Adrenal gland (tissue), 19 donors: ENCODE data around the gene TBC1D7. TPM values are rescaled to one million over a fixed set of nuclear protein-coding genes. Genes with fewer than 3 reads are reported as not detected.

Experiments used
- DNase-seq, 7 donors: peaks; one replicate each; pipeline ENCODE4 v3.0.0-alpha.2; 2019 to 2020
- H3K27ac ChIP-seq, 5 donors: fragments of 200-600 bp; sonication (generic) in 4 of 5; 1 replicate in 3 of 5; 2 replicates in 2 of 5; pipeline versions ENCODE4 v1.5.1 to v1.8.0; 2016 to 2020; ENCODE audit warnings: mild to moderate bottlenecking in 1 of 5
- H3K27me3 ChIP-seq: fragments of 200-600 bp; 2 replicates; pipeline ENCODE4 v1.8.0; 2021
- H3K36me3 ChIP-seq, 2 donors: fragments of 200-600 bp; replicated peaks in 1 of 2; 1 replicate in 1 of 2; 2 replicates in 1 of 2; pipeline versions ENCODE4 v1.5.1 to v1.8.0; 2018 to 2022
- H3K4me1 ChIP-seq, 2 donors: fragments of 200-600 bp; replicated peaks in 1 of 2; 1 replicate in 1 of 2; 2 replicates in 1 of 2; pipeline versions ENCODE4 v1.5.1 to v1.8.0; 2018 to 2021
- H3K4me3 ChIP-seq, 4 donors: fragments of 200-600 bp; sonication (generic) in 3 of 4; one replicate each; pipeline ENCODE4 v1.5.1; 2016 to 2018
- H3K9me3 ChIP-seq, 3 donors: fragments of 200-600 bp; sonication (generic) in 1 of 3; replicated peaks in 1 of 3; 1 replicate in 2 of 3; 2 replicates in 1 of 3; pipeline versions ENCODE4 v1.5.1 to v1.8.0; 2016 to 2021
- CTCF ChIP-seq, 6 experiments: fragments of 450-650 bp in 4 of 6; fragments of 200-600 bp in 2 of 6; sonication (generic) in 1 of 6; IDR thresholded peaks; 1 replicate in 5 of 6; 2 replicates in 1 of 6; pipeline versions ENCODE4 v1.5.1 to v1.8.0; 2016 to 2021; ENCODE audit warnings: antibody characterized with exemption in 6 of 6, mild to moderate bottlenecking in 2 of 6, moderate library complexity in 1 of 6
- POLR2A ChIP-seq, 2 donors: fragments of 450-650 bp; IDR thresholded peaks; one replicate each; pipeline ENCODE4 v1.6.1; 2017; ENCODE audit warnings: antibody characterized with exemption in 2 of 2, mild to moderate bottlenecking in 2 of 2, moderate library complexity in 1 of 2
- WGBS, 4 donors: extraction: QIAGEN DNeasy Blood & Tissue Kit in 2 of 4; methylation state at CpG; one replicate each; pipeline versions ENCODE4 v1.1.5 to v1.1.7; 2013 to 2017; 5-methylcytosine and 5-hydroxymethylcytosine counted together
- intact Hi-C, 2 donors: fragments of 100-400 bp; cut with DNase I; formaldehyde crosslinking; loops; one replicate each; pipeline versions ENCODE4 v1.14.1 to v1.15.0; 2022 to 2023
- long read RNA-seq, 10 donors: library from polyadenylated mRNA in 3 of 10; unstranded in 2 of 10; stranded (forward) in 1 of 10; transcript quantifications; one replicate each; pipeline ENCODE4 v2.0.0 and lab custom pipeline, GENCODE V29; 2021 to 2026
- polyA plus RNA-seq, 3 donors: library from polyadenylated mRNA; stranded (reverse); fragments of 200-250 nt in 2 of 3; fragments of 350-450 nt in 1 of 3; fragmentation: Illumina TruSeq in 1 of 3; extraction: RNeasy Lipid Tissue Mini Kit (QIAGEN cat#74804) in 1 of 3; gene quantifications; one replicate each; pipeline ENCODE4 v1.2.3, GENCODE V29; 2013 to 2014
- total RNA-seq, 9 donors: library from RNA; depleted of rRNA in 4 of 9; stranded (reverse); fragments of >200 nt in 4 of 9; fragments of 120-200 nt in 1 of 9; fragmentation: NEBNext Ultra II Directional in 1 of 9; extraction: Animal tissue kit (Norgen Biotek cat#: 25700) in 1 of 9; gene quantifications; one replicate each; pipeline versions ENCODE4 v1.1.0 to v1.2.4, GENCODE V29; 2013 to 2023
- donor health status: healthy with polysubstance abuse.
- donor health status: Bipolar disorder and iron deficiency.
- donor health status: DM: yes; HTN: yes; CAD: no.
- donor health status: DM: no; HTN: no; CAD: no.
- donor health status: DM: no; HTN: no; CAD: no.
- donor health status: DM: yes; HTN: yes; CAD: no.

Gene TBC1D7
- total RNA-seq: 10 to 100 TPM in 7 of 9 donors, 1 to 10 TPM in 2; 8.0 to 23.0 (median 12.4) TPM
- 10 to 100 TPM in 1 of 3 donors, 1 to 10 TPM in 2; 8.3 to 13.0 (median 8.9) TPM for polyA plus RNA-seq
- long read RNA-seq, donor 1, partial matches to known transcripts: 0 of 6 reads
- long read RNA-seq, donor 1, other reads (novel, unspliced or antisense): 0 of 6 reads
- long read RNA-seq, donor 2: 0 reads
- long read RNA-seq, donor 3, partial matches to known transcripts: 0 of 6 reads
- long read RNA-seq, donor 3, other reads (novel, unspliced or antisense): 0 of 6 reads
- long read RNA-seq, donor 4, partial matches to known transcripts: 2 of 11 reads
- long read RNA-seq, donor 4, other reads (novel, unspliced or antisense): 5 of 11 reads
- long read RNA-seq, donor 5, transcript TBC1D7-202 (8 exons, 1,116 nt): major isoform, 5 of 17 reads
- long read RNA-seq, donor 5, partial matches to known transcripts: 0 of 17 reads
- long read RNA-seq, donor 5, other reads (novel, unspliced or antisense): 10 of 17 reads
- long read RNA-seq, donor 6, partial matches to known transcripts: 1 of 10 reads
- long read RNA-seq, donor 6, other reads (novel, unspliced or antisense): 5 of 10 reads
- long read RNA-seq, donor 7, partial matches to known transcripts: 0 of 2 reads
- long read RNA-seq, donor 7, other reads (novel, unspliced or antisense): 0 of 2 reads
- long read RNA-seq, donor 8, partial matches to known transcripts: 0 of 7 reads
- long read RNA-seq, donor 8, other reads (novel, unspliced or antisense): 0 of 7 reads
- long read RNA-seq, donor 9, partial matches to known transcripts: 0 of 4 reads
- long read RNA-seq, donor 9, other reads (novel, unspliced or antisense): 0 of 4 reads
- long read RNA-seq, donor 10, partial matches to known transcripts: 0 of 3 reads
- long read RNA-seq, donor 10, other reads (novel, unspliced or antisense): 0 of 3 reads

- H3K9me3 ChIP-seq: no peaks in the 10 kb centered on the region
- H3K36me3 ChIP-seq: peaks cover 0 to 6% of the 10 kb centered on the region in 2 donors
- intact Hi-C loops: no loop called here
- H3K4me1 ChIP-seq: peaks cover 0 to 14% of the 10 kb centered on the region in 2 donors
- 0 to 1% (median 0%) methylated on average over 12 to 63 of the region's 63 CpGs for WGBS, 4 donors
- DNase-seq: peak; percentile 91 to 97 (median 93)
- H3K4me3 ChIP-seq: peak within 1 kb of the TSS; percentile 52 to 99 (median 79)
- no peaks in the 10 kb centered on the region for H3K27me3 ChIP-seq
- TF ChIP-seq POLR2A (IDR thresholded peaks at IDR 0.05): peak; percentile 81 to 87
- peak in 5 of 6 experiments; percentile 8 to 49 (median 27) for TF ChIP-seq CTCF (IDR thresholded peaks at IDR 0.05)
- H3K27ac ChIP-seq: peak within 1 kb of the TSS; percentile 62 to 93 (median 86)
Measured at GRCh38 chr6:13328076-13328874, at the start of gene TBC1D7. TBC1D7 (minus strand) TSS chr6:13328537; CDS start chr6:13326898, 1,639 bp downstream.

- TF ChIP-seq CTCF (IDR thresholded peaks at IDR 0.05) (no peak), POLR2A (IDR thresholded peaks at IDR 0.05) (no peak)
Measured at GRCh38 chr6:13377054-13377758, 48.9 kb upstream of the TBC1D7 start.

GRCh38 chr6:13375360-13375878 is 47.1 kb upstream of the TBC1D7 start:
- Histone ChIP-seq H3K27ac (no peak overlapping the region), H3K4me1 (no peaks in the 10 kb centered on the region), H3K27me3 (no peaks in the 10 kb centered on the region), H3K36me3 (no peaks in the 10 kb centered on the region), H3K4me3 (no peak overlapping the region), H3K9me3 (no peaks in the 10 kb centered on the region)
- intact Hi-C loops: no loop called here
- DNase-seq: peak in 1 of 7 donors; percentile 45
- 77 to 80% (median 79%) methylated on average over 9 of the region's 9 CpGs for whole genome bisulfite sequencing, 4 donors
- TF ChIP-seq CTCF (IDR thresholded peaks at IDR 0.05) (no peak), POLR2A (IDR thresholded peaks at IDR 0.05) (no peak)

More at GRCh38 chr6:13377054-13377758, 48.9 kb upstream of the TBC1D7 start:
- no peaks in the 10 kb centered on the region for H3K9me3 ChIP-seq
- no peak overlapping the region for H3K4me3 ChIP-seq
- H3K4me1 ChIP-seq: no peaks in the 10 kb centered on the region
- H3K36me3 ChIP-seq: no peaks in the 10 kb centered on the region
- no peak overlapping the region for H3K27ac ChIP-seq
- H3K27me3 ChIP-seq: no peaks in the 10 kb centered on the region
- intact Hi-C loops: no loop called here
- peak in 1 of 7 donors; percentile 3 for DNase-seq
- WGBS, 4 donors: 83 to 94% (median 90%) methylated on average over 2 of the region's 2 CpGs
